ENCODE measurements around the gene MED27.

The MED27 gene

DNA sequence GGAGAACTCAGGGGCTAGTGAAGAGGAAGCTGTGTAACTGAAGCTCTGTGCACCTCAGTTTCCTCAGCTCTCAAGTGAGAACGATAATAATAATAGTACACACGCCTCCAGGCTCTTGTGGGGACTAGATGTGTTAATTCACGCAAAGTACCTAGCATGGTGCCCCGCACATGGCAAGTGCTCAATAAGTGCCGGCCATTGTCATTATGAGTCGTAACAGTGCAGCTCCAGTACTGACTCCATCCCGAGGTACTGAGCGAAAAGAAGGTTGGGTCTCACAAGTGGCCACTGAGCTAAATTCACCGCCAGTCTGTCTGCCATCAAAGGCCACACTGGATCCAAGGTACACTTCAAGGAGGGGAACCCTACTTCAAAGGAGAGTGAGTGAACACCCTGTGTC is 40.4 kb downstream of the MED27 start:
- Mint-ChIP-seq H3K4me3 (no peak overlapping the region), H3K27ac (no peak overlapping the region), H3K36me3 (peaks cover 6% of the 10 kb centered on the region), H3K4me1 (peaks cover 24% of the 10 kb centered on the region), H3K9me3 (no peaks in the 10 kb centered on the region), H3K27me3 (no peaks in the 10 kb centered on the region)

- peaks cover 42% of the 10 kb centered on the region for H3K4me1 Mint-ChIP-seq
- no peaks in the 10 kb centered on the region for H3K27me3 Mint-ChIP-seq
- no peak overlapping the region for H3K4me3 Mint-ChIP-seq
- no peak overlapping the region for H3K27ac Mint-ChIP-seq
- peaks cover 6% of the 10 kb centered on the region for H3K36me3 Mint-ChIP-seq
- no peaks in the 10 kb centered on the region for H3K9me3 Mint-ChIP-seq
Observed at GRCh38 chr9:132037458-132037857, 42.2 kb downstream of the MED27 start.

GRCh38 chr9:132036521-132036920 is 43.1 kb downstream of the MED27 start:
- H3K4me3 Mint-ChIP-seq, result no peak overlapping the region
- peaks cover 4% of the 10 kb centered on the region for H3K36me3 Mint-ChIP-seq
- H3K27me3 Mint-ChIP-seq, result no peaks in the 10 kb centered on the region
- H3K27ac Mint-ChIP-seq, result peak overlapping the region; percentile 46
- peaks cover 50% of the 10 kb centered on the region for H3K4me1 Mint-ChIP-seq
- H3K9me3 Mint-ChIP-seq, result no peaks in the 10 kb centered on the region

GRCh38 chr9:132035679-132036078 is 44.0 kb downstream of the MED27 start:
- H3K4me1 Mint-ChIP-seq, result peaks cover 59% of the 10 kb centered on the region
- H3K9me3 Mint-ChIP-seq, result no peaks in the 10 kb centered on the region
- no peaks in the 10 kb centered on the region for H3K27me3 Mint-ChIP-seq
- peaks cover 4% of the 10 kb centered on the region for H3K36me3 Mint-ChIP-seq
- H3K4me3 Mint-ChIP-seq, result no peak overlapping the region
- no peak overlapping the region for H3K27ac Mint-ChIP-seq

- Mint-ChIP-seq H3K27ac (no peak overlapping the region), H3K4me1 (peaks cover 84% of the 10 kb centered on the region)
Observed at GRCh38 chr9:132032238-132032950, 47.3 kb downstream of the MED27 start.

DNA sequence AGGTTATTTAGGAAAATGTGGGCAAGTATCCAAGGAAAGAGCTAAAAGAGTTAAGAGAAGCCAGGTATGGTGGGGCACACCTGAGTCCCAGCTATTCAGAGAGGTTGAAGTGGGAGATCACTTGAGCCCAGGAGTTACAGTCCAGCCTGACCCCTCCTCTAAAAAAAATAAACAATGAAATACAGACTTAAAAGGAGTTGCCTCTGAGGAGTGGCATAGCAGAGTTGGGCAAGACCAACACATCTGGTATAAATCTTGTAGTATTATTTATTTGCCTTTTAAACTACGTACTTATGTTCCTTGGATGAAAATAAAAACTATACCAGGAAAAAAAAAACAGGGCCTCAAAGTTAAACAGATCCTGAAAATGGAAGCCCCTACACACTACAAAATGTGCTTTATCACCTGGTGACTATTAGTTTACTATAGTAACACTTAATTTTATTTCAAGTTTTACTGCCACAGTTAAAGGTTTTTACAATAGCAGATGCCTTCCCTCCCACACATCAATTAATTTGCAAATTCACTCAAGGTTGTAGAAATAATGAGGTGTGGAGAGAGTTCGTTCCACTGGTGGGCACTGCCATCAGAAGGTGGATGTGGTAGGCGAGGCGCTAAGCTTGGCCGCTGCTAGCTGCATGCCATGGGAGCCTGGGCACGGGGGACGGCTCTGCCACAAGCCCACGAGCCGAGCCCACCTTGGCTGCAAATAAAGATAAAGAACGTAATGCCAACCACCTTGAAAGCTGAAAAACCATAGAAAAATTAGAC is 48.0 kb downstream of the MED27 start:
- Mint-ChIP-seq H3K4me1 (peaks cover 84% of the 10 kb centered on the region), H3K4me3 (no peak overlapping the region), H3K9me3 (no peaks in the 10 kb centered on the region), H3K27ac (no peak overlapping the region), H3K36me3 (peaks cover 5% of the 10 kb centered on the region), H3K27me3 (no peaks in the 10 kb centered on the region)

More at GRCh38 chr9:132032238-132032950, 47.3 kb downstream of the MED27 start:
- Mint-ChIP-seq H3K4me3 (no peak overlapping the region), H3K27me3 (no peaks in the 10 kb centered on the region), H3K36me3 (peaks cover 5% of the 10 kb centered on the region), H3K9me3 (no peaks in the 10 kb centered on the region)

GRCh38 chr9:132030626-132031325 is 48.9 kb downstream of the MED27 start:
- Mint-ChIP-seq H3K27ac (no peak overlapping the region), H3K36me3 (peaks cover 6% of the 10 kb centered on the region), H3K4me3 (no peak overlapping the region), H3K4me1 (peaks cover 83% of the 10 kb centered on the region), H3K9me3 (no peaks in the 10 kb centered on the region), H3K27me3 (no peaks in the 10 kb centered on the region)

GRCh38 chr9:132027752-132028663 is 51.7 kb downstream of the MED27 start:
- Mint-ChIP-seq H3K27me3 (no peaks in the 10 kb centered on the region), H3K4me1 (peaks cover 66% of the 10 kb centered on the region), H3K36me3 (peaks cover 13% of the 10 kb centered on the region), H3K4me3 (no peak overlapping the region), H3K9me3 (no peaks in the 10 kb centered on the region), H3K27ac (no peak overlapping the region)

- Mint-ChIP-seq H3K4me1 (peaks cover 62% of the 10 kb centered on the region), H3K27me3 (no peaks in the 10 kb centered on the region), H3K9me3 (no peaks in the 10 kb centered on the region), H3K36me3 (peaks cover 13% of the 10 kb centered on the region), H3K27ac (peak overlapping the region; percentile 19), H3K4me3 (no peak overlapping the region)
Observed at GRCh38 chr9:132026932-132027585, 52.6 kb downstream of the MED27 start.

- Mint-ChIP-seq H3K4me3 (no peak overlapping the region), H3K36me3 (peaks cover 13% of the 10 kb centered on the region), H3K4me1 (peaks cover 60% of the 10 kb centered on the region)
Observed at GRCh38 chr9:132025766-132026165, 53.9 kb downstream of the MED27 start.

GRCh38 chr9:132024589-132024988 is 55.1 kb downstream of the MED27 start:
- Mint-ChIP-seq H3K36me3 (peaks cover 13% of the 10 kb centered on the region), H3K27me3 (no peaks in the 10 kb centered on the region), H3K9me3 (no peaks in the 10 kb centered on the region), H3K4me3 (no peak overlapping the region), H3K4me1 (peaks cover 48% of the 10 kb centered on the region), H3K27ac (no peak overlapping the region)

More at GRCh38 chr9:132025766-132026165, 53.9 kb downstream of the MED27 start:
- no peak overlapping the region for H3K27ac Mint-ChIP-seq
- H3K27me3 Mint-ChIP-seq, result no peaks in the 10 kb centered on the region
- no peaks in the 10 kb centered on the region for H3K9me3 Mint-ChIP-seq

DNA sequence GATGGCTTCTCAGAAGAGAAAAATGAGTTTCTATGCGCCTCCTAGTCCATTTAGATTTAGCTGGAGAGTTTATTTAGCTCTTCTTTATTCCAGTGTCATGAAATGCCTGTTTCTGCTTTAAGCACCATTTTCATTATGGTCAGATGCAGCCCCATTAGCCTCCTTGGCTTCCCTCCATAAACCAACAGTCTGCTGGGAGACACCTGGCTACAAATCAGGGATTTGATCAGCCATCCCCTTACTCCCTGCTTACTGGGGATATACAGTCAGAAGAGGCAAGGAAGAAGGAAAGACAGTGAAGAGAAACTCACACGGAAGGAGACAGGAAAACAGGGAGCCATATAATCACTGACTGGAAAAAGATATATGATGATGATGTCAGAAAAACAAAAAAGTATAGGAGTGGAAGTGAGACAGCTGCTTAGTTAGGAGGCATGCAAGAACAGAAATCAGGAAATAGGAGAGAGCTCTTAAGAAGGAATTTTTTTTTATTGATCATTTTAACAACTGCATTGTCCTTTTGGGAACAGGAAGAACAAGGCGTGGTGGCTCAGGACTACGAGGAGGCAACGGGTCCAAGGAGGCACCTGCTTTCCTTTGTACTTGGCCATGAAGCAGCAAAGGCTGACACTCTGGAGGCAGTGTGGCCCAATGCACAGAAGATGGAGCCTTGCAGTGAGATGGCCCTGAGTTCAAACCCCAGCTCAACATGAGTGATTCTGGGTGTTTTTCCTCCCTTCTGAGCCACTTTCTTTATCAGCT is 56.1 kb downstream of the MED27 start:
- Mint-ChIP-seq H3K27ac (no peak overlapping the region), H3K4me3 (no peak overlapping the region), H3K27me3 (no peaks in the 10 kb centered on the region), H3K4me1 (peaks cover 39% of the 10 kb centered on the region), H3K9me3 (no peaks in the 10 kb centered on the region), H3K36me3 (peaks cover 13% of the 10 kb centered on the region)

- Mint-ChIP-seq H3K27ac (peak overlapping the region; percentile 10), H3K4me3 (no peak overlapping the region), H3K27me3 (no peaks in the 10 kb centered on the region), H3K9me3 (no peaks in the 10 kb centered on the region), H3K4me1 (peaks cover 35% of the 10 kb centered on the region), H3K36me3 (peaks cover 10% of the 10 kb centered on the region)
Observed at GRCh38 chr9:132020820-132021510, 58.7 kb downstream of the MED27 start.

Data from activated naive CD4-positive, alpha-beta T cell treated with anti-CD3 and anti-CD28 coated beads, Interleukin-2, amount 50 U/mL, for 24 hours (primary cell).